Lung (tissue), 12 donors: ENCODE results near the gene CEP95. TPM values are rescaled to one million over a fixed set of nuclear protein-coding genes. Genes with fewer than 3 reads are reported as not detected.
A peak's percentile ranks its signal among the peaks of the same experiment; 100 is the strongest.

Experiments
- ATAC-seq: fragments of 200-7000 bp; cut with Tn5 transposase; one replicate; pipeline ENCODE4 v1.9.1; 2020; ENCODE audit warnings: moderate number of reproducible peaks; ENCODE audit not compliant: insufficient read depth, low FRiP score
- DNase-seq, 3 donors: peaks; one replicate each; pipeline ENCODE4 v3.0.0-alpha.2; 2013 to 2017
- H3K27ac ChIP-seq, 2 donors: one replicate each; pipeline ENCODE4 v1.5.1; 2013; ENCODE audit warnings: mild to moderate bottlenecking in 2 of 2, moderate library complexity in 2 of 2, control low read depth in 1 of 2, inconsistent platforms in 1 of 2, low read depth in 1 of 2, low read length in 1 of 2
- H3K27me3 ChIP-seq, 3 donors: one replicate each; pipeline ENCODE4 v1.5.1; 2013; ENCODE audit warnings: low read length in 2 of 3; ENCODE audit not compliant: control insufficient read depth in 3 of 3, insufficient read depth in 3 of 3
- H3K36me3 ChIP-seq, 4 donors: one replicate each; pipeline ENCODE4 v1.5.1; 2013; ENCODE audit warnings: low read length in 4 of 4, mild to moderate bottlenecking in 1 of 4, moderate library complexity in 1 of 4; ENCODE audit not compliant: control insufficient read depth in 4 of 4, insufficient read depth in 4 of 4
- H3K4me1 ChIP-seq, 5 donors: one replicate each; pipeline ENCODE4 v1.5.1; 2013; ENCODE audit warnings: low read length in 5 of 5, mild to moderate bottlenecking in 2 of 5, moderate library complexity in 1 of 5; ENCODE audit not compliant: control insufficient read depth in 5 of 5, insufficient read depth in 5 of 5
- H3K4me3 ChIP-seq: one replicate; pipeline ENCODE4 v1.5.1; 2013; ENCODE audit warnings: mild to moderate bottlenecking, control low read depth, moderate library complexity
- H3K9ac ChIP-seq, 2 donors: one replicate each; pipeline ENCODE4 v1.5.1; 2013; ENCODE audit warnings: low read length in 2 of 2, control low read depth in 1 of 2; ENCODE audit not compliant: insufficient read depth in 1 of 2
- H3K9me3 ChIP-seq, 4 donors: one replicate each; pipeline ENCODE4 v1.5.1; 2013; ENCODE audit warnings: low read length in 3 of 4, mild to moderate bottlenecking in 1 of 4, moderate library complexity in 1 of 4; ENCODE audit not compliant: control insufficient read depth in 4 of 4, insufficient read depth in 3 of 4
- WGBS, 2 donors: extraction: QIAGEN DNeasy Blood & Tissue Kit; methylation state at CpG; one replicate each; pipeline ENCODE4 v1.1.7; 2013; 5-methylcytosine and 5-hydroxymethylcytosine counted together
- polyA plus RNA-seq, 2 donors: library from polyadenylated mRNA; stranded (reverse); fragments of 200-250 nt; gene quantifications; one replicate each; pipeline ENCODE4 v1.2.1, GENCODE V29; 2013
- total RNA-seq, 2 donors: library from RNA; depleted of rRNA in 1 of 2; stranded (reverse); fragments of >200 nt in 1 of 2; gene quantifications; one replicate each; pipeline ENCODE4 v1.2.1, GENCODE V29; 2014 to 2021
- TF ChIP-seq, protein P1 (sequence below): IDR thresholded peaks from 2 replicates; pipeline ENCODE4 v1.5.1; 2012; ENCODE audit warnings: mild to moderate bottlenecking; ENCODE audit errors: control extremely low read depth, extremely low read depth
- donor health status: control.
- donor health status: control.
- donor health status: Bipolar disorder and iron deficiency.
- donor health status: healthy.
- donor health status: DM: yes; HTN: yes; CAD: no.

CEP95 gene
- total and polyA plus RNA-seq, 4 donors, result 12.8 to 115 (median 32.7) TPM

- Histone ChIP-seq H3K27ac (no peak overlapping the region), H3K36me3 (peaks cover 5 to 27% (median 10%) of the 10 kb centered on the region in 4 donors), H3K27me3 (no peaks in the 10 kb centered on the region), H3K9me3 (no peaks in the 10 kb centered on the region), H3K9ac (no peak overlapping the region), H3K4me1 (peaks cover 0 to 6% (median 1%) of the 10 kb centered on the region in 5 donors), H3K4me3 (no peak overlapping the region)
- WGBS, 2 donors, result 85 to 87% methylated on average over 6 of the region's 6 CpGs
- TF ChIP-seq, protein P1, sequence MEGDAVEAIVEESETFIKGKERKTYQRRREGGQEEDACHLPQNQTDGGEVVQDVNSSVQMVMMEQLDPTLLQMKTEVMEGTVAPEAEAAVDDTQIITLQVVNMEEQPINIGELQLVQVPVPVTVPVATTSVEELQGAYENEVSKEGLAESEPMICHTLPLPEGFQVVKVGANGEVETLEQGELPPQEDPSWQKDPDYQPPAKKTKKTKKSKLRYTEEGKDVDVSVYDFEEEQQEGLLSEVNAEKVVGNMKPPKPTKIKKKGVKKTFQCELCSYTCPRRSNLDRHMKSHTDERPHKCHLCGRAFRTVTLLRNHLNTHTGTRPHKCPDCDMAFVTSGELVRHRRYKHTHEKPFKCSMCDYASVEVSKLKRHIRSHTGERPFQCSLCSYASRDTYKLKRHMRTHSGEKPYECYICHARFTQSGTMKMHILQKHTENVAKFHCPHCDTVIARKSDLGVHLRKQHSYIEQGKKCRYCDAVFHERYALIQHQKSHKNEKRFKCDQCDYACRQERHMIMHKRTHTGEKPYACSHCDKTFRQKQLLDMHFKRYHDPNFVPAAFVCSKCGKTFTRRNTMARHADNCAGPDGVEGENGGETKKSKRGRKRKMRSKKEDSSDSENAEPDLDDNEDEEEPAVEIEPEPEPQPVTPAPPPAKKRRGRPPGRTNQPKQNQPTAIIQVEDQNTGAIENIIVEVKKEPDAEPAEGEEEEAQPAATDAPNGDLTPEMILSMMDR, result no peak
- DNase-seq, result no peak
- ATAC-seq, result no peak
These were observed 65.0 kb downstream of the CEP95 start for GRCh38 chr17:64571746-64572145.

DNA sequence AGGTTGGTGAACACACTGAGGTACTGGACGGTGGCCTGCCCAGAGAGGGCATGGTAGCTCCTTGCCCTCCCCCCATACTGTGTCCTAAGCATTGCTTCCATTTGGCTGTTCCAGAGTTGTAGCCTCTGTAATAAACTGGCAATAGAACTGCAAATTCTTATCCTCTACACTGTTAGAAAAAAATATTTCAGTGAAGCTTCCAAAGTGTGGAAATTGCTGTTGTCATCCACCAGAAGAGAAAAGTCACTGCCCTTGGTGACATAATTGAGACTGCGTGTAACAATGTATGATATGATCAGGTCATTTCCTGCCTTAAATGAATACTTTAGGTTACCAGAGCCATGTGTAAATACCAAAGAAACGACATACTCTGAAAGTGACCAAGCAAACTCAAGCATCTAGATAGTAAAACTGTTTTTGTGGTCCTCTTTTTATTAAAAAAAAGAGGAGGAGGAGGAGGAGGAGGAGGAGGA is 65.9 kb downstream of the CEP95 start:
- H3K9ac ChIP-seq, result no peak overlapping the region
- DNase-seq (peak in 2 of 3 donors; percentile 51 to 58), ATAC-seq (no peak)
- H3K4me3 ChIP-seq, result no peak overlapping the region
- TF ChIP-seq, protein P1, result no peak
- 41 to 54% methylated on average over 3 of the region's 3 CpGs for WGBS, 2 donors
- peaks cover 0 to 6% (median 1%) of the 10 kb centered on the region in 5 donors for H3K4me1 ChIP-seq
- peak overlapping the region in 1 of 2 donors; percentile 77 for H3K27ac ChIP-seq
- peaks cover 5 to 31% (median 13%) of the 10 kb centered on the region in 4 donors for H3K36me3 ChIP-seq
- no peaks in the 10 kb centered on the region for H3K27me3 ChIP-seq
- H3K9me3 ChIP-seq, result no peaks in the 10 kb centered on the region

- no peaks in the 10 kb centered on the region for H3K27me3 ChIP-seq
- no peak overlapping the region for H3K9ac ChIP-seq
- no peak overlapping the region for H3K4me3 ChIP-seq
- ATAC-seq (no peak), DNase-seq (no peak)
- no peaks in the 10 kb centered on the region for H3K9me3 ChIP-seq
- peaks cover 5 to 31% (median 12%) of the 10 kb centered on the region in 4 donors for H3K36me3 ChIP-seq
- TF ChIP-seq, protein P1, result no peak
- no peak overlapping the region for H3K27ac ChIP-seq
- peaks cover 0 to 6% (median under 1%) of the 10 kb centered on the region in 5 donors for H3K4me1 ChIP-seq
These were observed 66.4 kb downstream of the CEP95 start for GRCh38 chr17:64573214-64573613.

GRCh38 chr17:64574646-64575045 is 67.9 kb downstream of the CEP95 start:
- TF ChIP-seq, protein P1, result no peak
- Histone ChIP-seq H3K27ac (no peak overlapping the region), H3K9me3 (no peaks in the 10 kb centered on the region), H3K4me3 (no peak overlapping the region), H3K9ac (no peak overlapping the region), H3K4me1 (peaks cover 0 to 6% (median 0%) of the 10 kb centered on the region in 5 donors), H3K27me3 (no peaks in the 10 kb centered on the region), H3K36me3 (peaks cover 7 to 33% (median 10%) of the 10 kb centered on the region in 4 donors)
- DNase-seq (no peak), ATAC-seq (no peak)
- WGBS, 2 donors, result 89 to 95% methylated on average over 1 of the region's 1 CpG
